HG03565 (cell line): ENCODE data around the gene JMJD8.
"Not testable (repeated sequence)": the region's sequence is repeated elsewhere in the genome, so short reads cannot be mapped to it uniquely, and the experiment has no call there.

Source experiments
- ATAC-seq: cut with Tn5 transposase; IDR thresholded peaks from one replicate; pipeline ENCODE4 v1.9.1; 2021; ENCODE audit warnings: mild to moderate bottlenecking, moderate library complexity; ENCODE audit not compliant: unreplicated experiment

Gene JMJD8

GRCh38 chr16:693364-693763, 9.2 kb upstream of the JMJD8 start:
- ATAC-seq, result no peak

- ATAC-seq, result no peak
Measured at GRCh38 chr16:692356-693108, 8.4 kb upstream of the JMJD8 start.

- not testable (repeated sequence) for ATAC-seq
Measured at GRCh38 chr16:691242-691641, 7.1 kb upstream of the JMJD8 start.

- no peak for ATAC-seq
Measured at GRCh38 chr16:689175-689897, 5.2 kb upstream of the JMJD8 start.

GRCh38 chr16:687499-687898, 3.4 kb upstream of the JMJD8 start:
- no peak for ATAC-seq

- ATAC-seq, result no peak
Measured at GRCh38 chr16:686459-687260, 2.5 kb upstream of the JMJD8 start.

- no peak for ATAC-seq
Measured at GRCh38 chr16:685967-686366, 1.8 kb upstream of the JMJD8 start.

- no peak for ATAC-seq
Measured at GRCh38 chr16:684961-685696, 995 bp upstream of the JMJD8 start.

- ATAC-seq, result no peak
Measured at GRCh38 chr16:683396-684070, 601 bp downstream of the JMJD8 start.

- ATAC-seq, result no peak
Measured at GRCh38 chr16:682493-683395, 1.4 kb downstream of the JMJD8 start.

GRCh38 chr16:681746-682427, 2.2 kb downstream of the JMJD8 start:
- no peak for ATAC-seq

- no peak for ATAC-seq
Measured at GRCh38 chr16:680967-681745, 3.0 kb downstream of the JMJD8 start.

GRCh38 chr16:680625-680945, 3.5 kb downstream of the JMJD8 start:
- ATAC-seq, result no peak

- ATAC-seq, result peak; percentile 21
Measured at GRCh38 chr16:679814-680624, 4.1 kb downstream of the JMJD8 start, which contains the start of gene STUB1. Gene STUB1, plus strand, starts transcription at chr16:680410. Its CDS starts 116 bp downstream, at chr16:680526.

GRCh38 chr16:678858-679813, 5.0 kb downstream of the JMJD8 start:
- no peak for ATAC-seq

GRCh38 chr16:678209-678857, 5.8 kb downstream of the JMJD8 start:
- no peak for ATAC-seq
